GM18520 (cell line): ENCODE results near the gene TMTC2.

ENCODE experiments used
- ATAC-seq: cut with Tn5 transposase; IDR thresholded peaks from one replicate; pipeline ENCODE4 v1.9.1; 2021; ENCODE audit not compliant: unreplicated experiment

The TMTC2 gene

DNA sequence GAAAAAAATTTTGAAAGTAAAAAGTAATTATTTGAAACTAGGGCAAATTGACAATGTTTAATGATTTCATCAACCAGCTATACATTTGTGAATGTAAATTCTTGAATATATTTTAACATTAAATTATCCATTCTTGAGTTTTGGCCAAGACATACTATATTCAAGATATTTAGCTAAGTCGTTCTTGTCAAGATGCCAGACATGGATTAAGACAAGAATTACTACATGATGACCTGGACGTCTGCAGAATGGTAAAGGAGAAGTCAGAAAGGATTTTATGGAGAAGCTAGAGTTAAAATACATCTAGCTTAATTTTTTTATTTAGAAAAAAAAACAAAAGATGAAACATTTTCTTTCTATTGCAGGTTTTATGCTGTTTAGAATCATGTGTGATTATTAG lies 255.8 kb downstream of the TMTC2 start:
- no peak for ATAC-seq

DNA sequence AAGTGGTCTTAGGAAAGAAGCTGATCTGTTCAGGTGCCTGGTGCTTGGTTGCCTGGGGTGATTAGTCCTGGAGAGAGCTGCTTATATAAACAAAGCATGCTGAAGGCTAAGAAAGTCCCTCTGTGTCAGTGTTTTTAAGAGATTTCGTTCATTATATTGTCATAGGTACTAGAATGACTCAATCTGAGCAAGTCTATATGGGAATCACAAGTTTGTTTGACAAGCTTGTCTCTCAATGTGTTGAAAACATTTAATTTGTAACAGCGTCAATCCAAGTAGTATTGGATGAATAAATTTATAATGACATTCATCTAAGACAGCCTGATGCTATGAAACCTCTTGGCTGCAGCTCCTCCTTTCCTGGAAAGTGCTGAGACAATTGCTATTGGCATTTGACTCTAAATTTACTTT lies 256.3 kb downstream of the TMTC2 start:
- peak; percentile 79 for ATAC-seq

DNA sequence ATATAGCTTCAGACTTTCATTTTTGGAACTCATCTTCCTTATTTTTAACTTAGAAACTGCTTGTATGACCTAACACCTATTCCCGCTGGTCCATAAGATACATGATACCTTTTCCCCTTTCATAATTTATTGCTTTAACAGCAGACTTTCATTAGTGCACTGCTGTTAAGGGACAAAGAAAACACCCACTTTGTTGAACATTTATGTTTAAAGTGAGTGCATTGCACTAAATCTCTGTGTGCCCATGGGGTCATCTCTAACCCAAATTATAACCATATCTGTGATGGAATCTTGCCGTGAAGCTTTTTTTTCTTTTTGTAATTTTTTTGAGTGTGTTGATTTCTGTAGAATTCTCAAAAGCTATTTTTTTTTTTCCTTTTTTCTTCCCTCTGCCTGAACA lies 261.8 kb downstream of the TMTC2 start:
- ATAC-seq: no peak

DNA sequence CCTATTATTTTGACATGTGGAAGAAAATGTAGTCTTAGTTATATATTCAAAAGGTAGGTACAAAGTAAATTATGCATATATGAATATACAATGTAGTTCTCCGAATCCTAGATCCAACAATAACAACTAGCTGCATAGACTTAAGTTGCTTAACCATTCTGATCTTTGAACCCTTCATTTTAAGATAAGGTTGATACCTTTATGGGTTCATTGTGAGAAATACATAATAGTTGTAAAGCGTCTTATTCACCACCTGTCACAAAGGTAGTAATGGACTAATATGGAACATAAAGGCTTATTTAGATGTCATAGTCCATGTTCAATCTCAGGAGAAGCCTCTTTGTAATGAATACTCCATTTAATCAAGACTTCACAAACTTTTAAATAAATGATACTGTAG lies 263.6 kb downstream of the TMTC2 start:
- ATAC-seq: no peak

DNA sequence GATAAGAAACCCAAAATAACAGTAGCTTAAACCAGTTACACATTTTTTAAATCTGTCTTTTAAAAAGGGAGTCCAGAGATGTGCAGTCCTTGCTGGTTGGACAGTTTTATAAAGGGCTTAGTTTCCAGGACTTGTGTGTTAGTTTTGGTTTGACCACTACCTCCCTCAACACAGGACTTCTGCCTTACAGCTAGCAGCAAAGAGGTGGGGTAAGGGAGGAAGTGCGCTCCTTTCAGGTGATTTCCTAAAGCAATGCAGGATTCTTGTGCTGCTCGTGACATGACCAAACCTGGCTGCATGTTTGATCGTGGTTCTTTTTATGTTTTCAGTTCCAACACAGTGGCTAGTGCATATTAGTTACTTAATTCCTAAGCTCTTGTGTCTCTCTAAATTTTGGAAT lies 266.2 kb downstream of the TMTC2 start:
- no peak for ATAC-seq

DNA sequence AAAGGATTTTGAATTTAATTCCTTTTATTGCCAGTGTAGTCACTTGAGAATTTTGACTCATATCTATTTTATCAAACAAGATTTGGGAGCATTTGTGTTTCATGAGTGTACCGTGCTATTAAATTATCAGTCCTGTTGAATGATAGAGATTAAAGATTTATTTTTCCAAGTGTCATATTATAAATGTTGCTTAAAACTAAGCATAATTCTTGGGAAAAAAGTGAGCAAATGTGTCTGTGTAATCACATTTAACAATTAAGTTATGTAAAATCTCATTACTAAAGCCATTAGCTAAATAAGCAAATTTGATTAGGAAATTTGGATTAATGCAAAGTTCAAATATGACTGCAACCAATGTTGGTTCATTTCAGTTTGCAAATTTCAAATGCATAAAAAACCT lies 266.7 kb downstream of the TMTC2 start:
- no peak for ATAC-seq

DNA sequence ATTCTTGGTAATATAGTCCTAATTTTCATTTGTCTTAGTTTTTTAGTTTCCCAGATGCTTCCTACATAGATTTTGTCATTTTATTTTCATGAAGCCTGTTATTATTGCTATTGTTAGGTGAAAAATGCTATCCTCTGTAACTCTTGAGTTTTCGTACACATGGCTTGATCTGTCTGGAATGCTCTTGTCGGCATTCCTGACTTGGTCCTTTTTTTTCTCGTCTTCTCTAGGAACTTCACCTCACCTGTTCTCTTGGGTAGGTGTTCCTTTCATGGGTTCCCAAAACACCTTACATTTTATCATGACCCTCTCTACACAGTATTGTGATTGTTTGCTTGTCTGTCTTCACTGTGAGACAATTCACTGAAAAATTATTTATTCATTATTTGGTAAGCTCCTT lies 267.4 kb downstream of the TMTC2 start:
- no peak for ATAC-seq

DNA sequence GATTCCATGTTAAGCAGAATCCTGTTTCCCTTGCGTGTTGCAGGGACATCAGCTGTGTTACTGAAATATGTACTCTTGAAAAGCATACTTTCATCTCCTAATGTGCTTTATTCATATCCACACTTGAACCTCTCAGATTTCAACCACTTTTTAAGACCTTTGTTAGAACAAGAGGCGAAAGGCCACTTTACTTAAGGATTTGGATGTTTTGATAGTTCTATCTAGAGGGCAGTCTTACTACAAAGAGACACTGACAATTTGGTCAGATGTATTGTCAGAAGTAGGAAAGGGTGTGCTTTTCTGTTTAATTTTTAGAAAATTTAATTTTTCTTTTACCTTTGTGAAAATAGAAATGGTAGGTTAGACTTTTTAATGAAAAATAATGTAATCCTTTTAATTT lies 267.9 kb downstream of the TMTC2 start:
- ATAC-seq: no peak

DNA sequence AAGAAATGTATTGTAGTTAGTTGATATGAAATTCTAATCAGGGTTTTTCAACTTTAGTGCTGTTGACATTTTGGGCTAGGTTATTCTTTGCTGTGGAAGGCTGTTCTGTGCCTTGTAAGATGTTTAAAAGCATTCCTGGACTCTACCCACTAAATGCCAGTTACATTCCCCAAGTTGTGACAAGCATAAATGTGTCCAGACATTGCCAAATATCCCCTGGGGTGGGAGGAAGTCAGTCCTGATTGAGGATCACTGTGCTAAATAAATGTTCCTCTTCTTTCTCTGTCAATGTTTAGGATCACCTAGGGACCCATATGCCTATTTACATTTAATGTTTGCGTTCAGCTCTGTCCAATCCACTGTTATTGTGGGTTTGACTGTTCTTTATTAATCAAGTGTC lies 268.3 kb downstream of the TMTC2 start:
- no peak for ATAC-seq

DNA sequence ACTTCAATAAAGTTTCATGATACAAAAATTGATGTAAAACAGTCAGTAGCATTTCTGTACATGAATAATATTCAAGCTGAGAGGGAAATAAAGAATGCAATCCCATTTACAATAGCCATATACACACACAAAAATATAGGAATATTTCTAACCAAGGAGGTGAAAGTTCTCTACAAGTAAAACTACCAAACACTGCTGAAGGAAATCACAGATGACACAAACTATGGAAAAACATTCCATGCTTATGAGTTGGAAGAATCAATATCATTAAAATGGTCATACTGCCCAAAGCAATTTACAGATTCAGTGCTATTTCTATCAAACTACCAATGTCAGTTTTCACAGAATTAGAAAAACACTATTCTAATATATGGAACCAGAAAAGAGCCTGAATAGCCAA lies 272.3 kb downstream of the TMTC2 start:
- ATAC-seq: no peak

DNA sequence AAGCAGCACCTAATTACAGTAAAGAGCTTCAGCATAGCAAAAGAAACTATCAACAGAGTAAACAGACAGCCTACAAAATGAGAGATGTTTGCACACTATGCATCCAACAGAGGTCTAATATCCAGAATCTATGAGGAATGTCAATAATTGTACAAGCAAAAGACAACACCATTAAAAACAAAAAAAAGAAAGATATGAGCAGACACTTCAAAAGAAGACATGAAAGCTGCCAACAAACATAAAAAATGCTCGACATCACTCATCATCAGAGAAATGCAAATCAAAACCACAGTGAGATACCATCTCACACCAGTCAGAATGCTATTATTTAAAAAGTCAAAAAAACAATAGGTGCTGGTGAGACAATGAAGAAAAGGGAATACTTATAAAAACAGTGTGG lies 273.1 kb downstream of the TMTC2 start:
- ATAC-seq: peak; percentile 62

DNA sequence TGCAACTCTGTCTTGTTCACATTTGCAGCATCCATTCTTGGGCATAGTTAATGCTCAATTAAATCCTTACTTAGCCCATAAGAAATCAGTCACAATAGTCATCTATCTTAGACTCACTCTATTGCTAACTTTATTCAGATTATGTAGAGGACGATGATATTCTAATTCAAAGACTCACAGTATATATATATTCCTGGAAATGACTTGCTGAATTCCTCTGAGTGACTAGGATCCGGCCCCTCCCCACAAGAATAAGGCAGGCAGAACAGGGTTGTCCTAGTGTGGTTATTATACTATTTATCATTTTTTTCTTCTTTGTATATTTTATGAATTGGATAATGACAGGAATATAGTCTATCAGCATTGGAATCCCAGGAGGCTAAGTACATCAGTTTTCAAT lies 275.1 kb downstream of the TMTC2 start:
- no peak for ATAC-seq

DNA sequence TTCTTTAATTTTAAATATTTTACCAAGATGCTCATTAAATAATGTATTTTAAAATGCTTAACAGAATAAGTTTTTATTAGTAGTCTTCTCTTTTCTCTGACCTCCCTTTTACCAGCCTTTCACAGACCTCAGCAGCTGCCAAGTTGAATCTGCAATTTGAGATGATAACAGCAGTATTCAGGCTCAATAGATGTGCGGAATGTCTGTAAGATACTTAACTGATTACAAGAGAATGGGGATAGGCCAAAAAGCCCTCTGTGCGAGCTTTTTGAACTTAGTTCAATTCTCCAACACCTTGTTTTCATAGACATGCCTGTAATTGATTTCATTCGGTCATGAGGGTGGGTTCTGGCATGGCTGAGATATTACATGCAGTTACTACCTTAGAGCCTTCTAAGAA lies 277.2 kb downstream of the TMTC2 start:
- no peak for ATAC-seq

DNA sequence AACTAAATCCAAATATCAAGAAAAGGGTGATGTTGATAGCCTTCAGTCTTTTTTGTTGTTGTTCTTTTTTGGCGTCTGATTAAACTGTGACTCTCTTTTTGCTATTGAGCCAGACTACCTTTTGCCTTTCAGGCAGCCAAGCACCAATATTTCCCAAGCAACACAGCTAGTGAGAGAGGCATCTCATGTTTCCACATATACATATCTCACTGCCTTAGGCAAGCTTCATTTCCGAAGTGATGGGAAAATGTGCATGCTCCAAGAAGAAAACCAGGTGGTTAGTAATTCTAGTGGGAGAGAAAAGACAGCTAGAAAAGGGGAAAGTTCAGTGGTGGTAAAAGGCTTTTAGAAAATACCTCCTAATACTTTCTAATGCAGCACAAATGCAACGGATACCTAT lies 277.7 kb downstream of the TMTC2 start:
- ATAC-seq: no peak

DNA sequence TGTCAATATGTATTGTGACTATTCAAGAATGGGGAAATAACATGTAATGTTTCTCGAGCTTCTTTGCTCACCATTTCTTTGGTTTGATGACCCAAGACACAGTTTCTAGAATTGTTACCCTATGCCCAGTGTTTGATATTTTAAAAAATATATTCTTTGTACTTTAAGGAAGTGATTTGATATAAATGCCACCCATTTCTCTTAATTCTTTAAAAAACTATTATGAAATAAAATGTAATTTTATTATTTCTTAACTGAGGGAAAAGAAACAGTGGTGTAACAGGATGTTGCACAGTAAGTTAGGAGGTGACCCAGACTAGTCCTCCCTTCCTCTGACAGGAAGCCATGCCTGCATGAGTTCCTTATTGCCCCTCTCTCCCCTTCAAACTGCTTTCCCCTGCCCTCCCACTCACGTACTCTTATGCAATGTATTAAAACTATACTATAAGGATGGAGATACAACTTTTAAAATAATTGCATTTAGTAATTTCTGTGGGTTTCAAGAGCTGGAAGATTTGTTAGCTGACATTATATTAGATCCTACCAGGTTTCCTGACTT lies 279.4 kb downstream of the TMTC2 start:
- ATAC-seq: no peak

DNA sequence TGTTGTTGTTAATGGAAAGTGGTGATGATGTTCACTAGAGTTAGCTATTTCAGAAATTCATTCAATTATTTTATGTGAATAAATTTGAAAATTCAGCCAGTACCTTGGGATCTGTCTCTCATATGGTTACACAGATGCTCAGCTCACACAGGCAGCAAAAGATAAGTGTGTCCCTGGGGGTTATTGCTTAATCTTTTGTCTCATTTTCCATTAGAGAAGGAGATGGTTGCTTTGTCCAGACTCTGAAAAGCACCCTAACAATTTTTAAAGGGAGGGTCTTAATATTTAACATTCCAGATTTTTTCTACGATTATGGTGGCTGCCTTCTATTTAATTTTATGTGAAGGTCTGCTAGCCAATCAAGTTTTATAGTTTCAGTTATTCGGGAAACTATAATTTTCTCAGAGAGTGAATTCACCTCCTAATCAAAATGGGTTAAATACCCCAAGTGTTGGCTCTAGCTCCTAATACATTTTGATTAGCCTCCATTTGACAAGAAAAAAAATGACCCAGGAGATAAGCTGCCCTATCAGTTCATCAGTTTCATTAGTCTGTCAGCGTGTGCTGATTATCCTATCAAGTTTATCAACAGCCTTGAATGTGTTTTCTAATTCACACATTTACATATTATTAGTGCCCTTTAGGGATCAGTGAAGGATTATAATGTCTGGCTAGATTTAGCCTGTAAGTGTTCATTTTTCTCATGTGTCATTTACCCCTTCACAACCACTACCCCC lies 282.1 kb downstream of the TMTC2 start:
- ATAC-seq: no peak

DNA sequence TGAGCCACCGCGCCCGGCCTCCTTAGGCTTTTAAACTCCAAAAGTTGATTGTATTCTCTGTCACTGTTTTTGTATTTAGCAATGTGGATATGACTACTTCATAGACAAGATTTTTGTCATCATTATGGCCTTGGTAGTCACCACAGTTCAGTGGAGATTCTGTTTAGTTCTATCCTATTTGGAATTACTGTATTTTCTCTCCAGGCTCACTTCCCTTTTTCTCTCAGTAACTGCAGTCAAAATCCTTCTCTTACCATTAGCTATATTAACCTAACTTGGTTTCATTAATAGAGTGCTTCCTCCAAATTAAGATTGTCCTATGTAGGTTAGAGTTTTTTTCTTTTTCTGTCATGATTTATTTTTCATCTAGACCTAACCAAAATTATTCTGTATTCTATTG lies 283.9 kb downstream of the TMTC2 start:
- ATAC-seq: no peak

DNA sequence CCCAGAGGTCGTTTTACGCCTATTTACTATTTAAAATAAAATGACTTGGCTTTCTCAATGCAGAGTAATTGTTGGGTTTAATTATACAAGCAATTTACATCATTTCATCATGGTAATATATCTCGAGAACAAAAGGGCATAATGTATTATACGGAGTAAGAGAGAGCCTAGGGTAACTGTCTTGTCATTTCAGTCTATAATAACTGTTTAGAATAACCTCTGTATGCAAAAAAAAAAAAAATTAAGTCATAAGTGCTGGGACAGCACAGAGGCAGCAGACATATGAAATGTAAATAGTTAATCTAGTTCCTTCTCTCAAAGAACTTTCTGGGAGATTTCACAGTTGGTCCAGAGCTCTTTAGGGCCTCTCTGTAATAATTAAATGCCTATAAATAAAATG lies 284.9 kb downstream of the TMTC2 start:
- no peak for ATAC-seq

DNA sequence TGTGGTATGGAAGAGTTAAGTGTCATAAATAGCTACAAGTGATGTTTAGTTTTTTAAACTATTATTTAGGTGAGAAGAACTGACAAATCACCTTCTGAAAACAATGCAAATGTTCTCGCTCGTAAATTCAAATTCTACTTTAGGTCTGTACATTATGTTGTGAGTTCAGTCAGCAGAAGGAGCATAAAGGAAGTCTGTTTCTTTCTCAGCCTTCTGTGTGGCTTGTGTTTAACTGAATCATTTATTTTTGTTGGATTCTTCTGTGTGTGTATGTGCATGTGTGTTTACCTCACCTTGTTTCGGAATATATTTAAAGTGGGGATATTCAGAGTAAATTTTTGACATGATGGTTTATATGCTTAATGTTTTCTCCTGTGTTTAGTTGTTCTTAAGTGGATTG lies 285.9 kb downstream of the TMTC2 start:
- no peak for ATAC-seq

DNA sequence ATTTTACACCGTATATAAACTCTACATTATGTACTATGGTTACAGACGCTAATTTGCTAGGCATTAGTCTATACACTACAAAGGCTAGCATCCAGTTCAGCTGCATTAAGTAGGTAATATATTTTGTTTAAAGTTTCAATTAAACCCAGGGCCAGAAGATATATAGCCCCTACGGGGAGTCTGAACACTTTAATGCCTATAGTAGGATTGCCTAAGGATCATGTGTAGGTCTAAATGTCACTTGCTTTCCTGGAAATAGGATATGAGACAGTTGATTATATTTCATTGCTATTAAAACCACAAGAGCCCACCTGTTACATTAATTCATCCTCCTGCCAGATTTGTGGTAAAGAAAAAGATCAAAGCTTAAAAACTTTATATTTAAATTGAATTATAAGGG lies 286.9 kb downstream of the TMTC2 start:
- no peak for ATAC-seq

DNA sequence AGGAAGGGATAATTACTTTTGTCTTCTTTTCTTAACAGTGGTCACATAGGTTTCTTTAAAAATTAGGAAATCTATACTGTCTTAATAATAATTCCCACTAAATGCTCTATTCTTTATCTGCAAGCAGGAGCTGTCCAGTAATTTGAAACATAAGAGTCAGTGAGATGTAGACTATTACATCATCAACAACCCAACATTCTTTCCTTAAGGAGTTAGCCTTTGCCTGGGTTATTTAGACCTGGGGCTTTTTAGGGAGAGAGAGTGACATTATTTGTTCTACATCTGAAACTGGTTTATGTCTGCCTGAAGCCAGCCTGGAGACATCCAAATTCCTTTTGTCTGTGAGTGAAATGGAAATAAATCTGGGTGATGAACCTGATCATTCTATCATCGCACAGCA lies 294.4 kb downstream of the TMTC2 start:
- ATAC-seq: no peak

DNA sequence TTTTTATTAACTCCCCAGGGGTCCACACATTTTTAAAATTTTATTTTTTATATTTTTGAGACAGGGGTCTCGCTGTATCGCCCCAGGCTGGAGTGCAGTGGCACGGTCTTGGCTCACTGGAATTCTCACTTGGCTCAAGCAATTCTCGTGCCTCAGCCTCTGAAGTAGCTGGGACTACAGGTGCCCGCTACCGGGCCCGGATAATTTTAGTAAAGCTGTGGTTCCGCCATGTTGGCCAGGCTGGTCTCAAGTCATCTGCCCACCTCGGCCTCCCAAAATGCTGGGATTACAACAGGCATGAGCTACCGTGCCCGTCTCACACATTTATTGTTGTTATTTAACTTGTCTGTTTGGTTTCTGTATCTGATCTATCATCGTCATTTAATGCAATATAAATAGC lies 307.4 kb downstream of the TMTC2 start:
- ATAC-seq: no peak

DNA sequence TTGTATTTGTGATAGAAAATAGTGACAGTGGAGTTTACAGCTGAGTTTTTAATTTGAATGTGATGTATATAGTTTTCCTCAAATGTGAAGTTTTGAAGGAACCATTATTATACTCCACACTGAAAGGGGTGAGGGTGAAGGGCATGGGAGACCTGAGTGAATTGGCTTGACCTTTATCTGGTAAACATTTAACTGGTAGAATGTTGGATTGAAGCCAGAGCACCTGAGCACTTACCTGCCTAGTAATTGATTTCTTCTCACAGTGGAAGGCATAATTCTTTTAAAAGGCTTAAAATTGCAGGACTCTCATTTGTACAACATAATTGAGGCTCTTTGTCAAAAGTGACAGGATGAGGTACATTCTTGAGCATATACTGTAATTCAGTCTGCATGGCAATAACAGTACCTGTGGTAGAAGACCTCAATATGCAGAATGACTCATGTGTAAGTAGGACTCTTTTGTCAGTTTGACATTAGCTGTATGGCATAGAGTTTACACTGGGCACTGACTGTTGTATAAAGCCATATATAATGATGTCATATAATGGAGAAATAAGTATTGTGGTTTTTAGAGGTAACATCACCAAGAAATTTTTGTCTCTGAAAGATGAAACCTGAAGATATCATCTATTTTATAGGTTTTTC lies 309.6 kb downstream of the TMTC2 start:
- peak; percentile 99 for ATAC-seq
